Activated CD8-positive, alpha-beta memory T cell treated with anti-CD3 and anti-CD28 coated beads, Interleukin-2, amount 50 U/mL, for 1 hour (primary cell): ENCODE measurements around the gene NUTM2A.
"Not testable (repeated sequence)": the region's sequence is repeated elsewhere in the genome, so short reads cannot be mapped to it uniquely, and the experiment has no call there.

Experiments used
- DNase-seq: peaks from one replicate; pipeline ENCODE4 v3.0.0-alpha.2; 2020; ENCODE audit errors: extremely low read depth

Gene NUTM2A, protein sequence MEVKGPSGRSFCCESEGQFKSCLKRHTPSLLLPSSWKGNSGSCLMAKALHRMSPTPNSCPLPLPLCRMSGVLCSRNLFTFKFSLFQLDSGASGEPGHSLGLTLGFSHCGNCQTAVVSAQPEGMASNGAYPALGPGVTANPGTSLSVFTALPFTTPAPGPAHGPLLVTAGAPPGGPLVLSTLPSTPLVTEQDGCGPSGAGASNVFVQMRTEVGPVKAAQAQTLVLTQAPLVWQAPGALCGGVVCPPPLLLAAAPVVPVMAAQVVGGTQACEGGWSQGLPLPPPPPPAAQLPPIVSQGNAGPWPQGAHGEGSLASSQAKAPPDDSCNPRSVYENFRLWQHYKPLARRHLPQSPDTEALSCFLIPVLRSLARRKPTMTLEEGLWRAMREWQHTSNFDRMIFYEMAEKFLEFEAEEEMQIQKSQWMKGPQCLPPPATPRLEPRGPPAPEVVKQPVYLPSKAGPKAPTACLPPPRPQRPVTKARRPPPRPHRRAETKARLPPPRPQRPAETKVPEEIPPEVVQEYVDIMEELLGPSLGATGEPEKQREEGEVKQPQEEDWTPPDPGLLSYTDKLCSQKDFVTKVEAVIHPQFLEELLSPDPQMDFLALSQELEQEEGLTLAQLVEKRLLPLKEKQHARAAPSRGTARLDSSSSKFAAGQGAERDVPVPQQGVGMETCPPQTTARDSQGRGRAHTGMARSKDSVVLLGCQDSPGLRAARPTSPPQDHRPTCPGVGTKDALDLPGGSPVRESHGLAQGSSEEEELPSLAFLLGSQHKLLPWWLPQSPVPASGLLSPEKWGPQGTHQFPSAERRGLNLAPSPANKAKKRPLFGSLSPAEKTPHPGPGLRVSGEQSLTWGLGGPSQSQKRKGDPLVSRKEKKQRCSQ

DNA sequence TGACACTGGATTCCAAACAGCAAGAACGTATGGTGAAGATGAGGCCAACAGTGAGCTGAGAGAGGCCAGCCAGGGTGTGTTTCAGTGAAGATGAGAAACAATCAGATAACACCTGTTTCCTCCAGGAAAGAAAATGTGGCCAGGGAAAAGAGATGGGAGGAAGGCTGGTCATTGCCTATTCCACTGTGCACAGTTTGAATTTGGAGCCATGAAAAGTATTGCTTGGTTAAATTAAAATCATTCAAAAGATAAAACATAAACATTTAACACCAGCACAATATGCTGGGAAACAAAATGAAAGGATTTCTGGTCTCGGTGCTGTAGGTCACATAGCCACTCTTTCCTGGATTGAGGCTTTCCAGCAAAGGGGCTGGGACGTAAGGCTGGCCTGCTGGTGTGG is at the start of gene NUTM2A:
Gene NUTM2A, plus strand, starts transcription at position 301 of the 400 bp plus-strand sequence. CDS start 383 bp downstream, outside the sequence.
- not testable (repeated sequence) for DNase-seq

DNA sequence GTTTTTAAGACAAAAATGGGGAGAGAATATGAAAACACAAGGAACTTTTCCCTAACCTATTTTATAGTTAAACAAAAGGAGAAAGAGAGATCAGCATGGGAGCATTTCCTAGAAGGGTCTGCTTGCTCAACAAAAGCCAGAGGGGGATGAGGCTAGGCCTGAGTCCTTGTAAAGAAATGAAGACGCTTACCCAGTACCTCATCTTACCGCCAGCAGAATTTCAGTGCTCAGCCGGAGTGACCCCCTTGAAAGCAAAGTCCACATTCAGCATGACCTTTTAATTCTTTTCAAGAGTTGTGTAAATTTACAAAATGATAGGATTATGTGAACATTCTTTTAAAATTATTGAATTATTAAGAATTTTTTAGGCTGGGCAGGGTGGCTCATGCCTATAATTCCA is 47.7 kb upstream of the NUTM2A start:
- DNase-seq = not testable (repeated sequence)

DNA sequence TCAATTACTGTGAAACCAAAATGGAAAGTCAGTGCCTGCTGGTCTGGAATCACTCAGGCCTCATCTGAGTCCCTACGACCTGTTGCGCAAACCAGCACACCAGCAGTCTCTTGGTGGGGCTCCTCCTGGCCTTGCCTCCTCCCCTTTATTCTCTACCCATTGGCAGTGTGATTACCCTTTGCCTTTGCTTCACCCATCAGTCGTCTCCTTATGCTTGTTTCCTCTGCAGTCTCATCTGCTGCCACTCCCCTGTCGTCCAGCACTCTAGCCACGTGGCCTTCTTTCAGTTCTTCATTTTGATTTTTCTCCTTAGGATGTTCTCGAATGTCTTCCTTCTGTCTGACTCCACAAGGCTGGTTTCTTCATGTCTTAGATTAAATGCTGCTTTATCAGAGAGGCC is 40.8 kb upstream of the NUTM2A start:
- not testable (repeated sequence) for DNase-seq

DNA sequence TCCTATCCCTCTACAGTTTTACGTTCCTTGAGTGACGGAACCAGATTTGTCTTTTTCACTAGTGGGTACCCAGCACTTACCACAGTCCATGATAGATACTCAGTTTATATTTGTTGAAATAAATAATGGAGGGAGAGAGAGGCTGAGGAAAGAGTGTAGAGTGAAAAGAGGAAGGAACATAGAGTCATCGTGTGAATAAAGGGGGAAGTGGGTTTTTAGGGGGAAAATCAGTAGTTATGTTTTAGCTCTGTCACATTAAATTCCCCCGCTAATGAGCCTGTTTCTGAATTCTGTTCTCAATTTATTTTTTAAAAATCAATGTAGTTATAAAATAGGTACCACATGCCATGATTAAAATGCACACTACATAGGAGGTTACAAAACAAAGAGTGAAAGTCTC is 39.2 kb upstream of the NUTM2A start:
- not testable (repeated sequence) for DNase-seq

DNA sequence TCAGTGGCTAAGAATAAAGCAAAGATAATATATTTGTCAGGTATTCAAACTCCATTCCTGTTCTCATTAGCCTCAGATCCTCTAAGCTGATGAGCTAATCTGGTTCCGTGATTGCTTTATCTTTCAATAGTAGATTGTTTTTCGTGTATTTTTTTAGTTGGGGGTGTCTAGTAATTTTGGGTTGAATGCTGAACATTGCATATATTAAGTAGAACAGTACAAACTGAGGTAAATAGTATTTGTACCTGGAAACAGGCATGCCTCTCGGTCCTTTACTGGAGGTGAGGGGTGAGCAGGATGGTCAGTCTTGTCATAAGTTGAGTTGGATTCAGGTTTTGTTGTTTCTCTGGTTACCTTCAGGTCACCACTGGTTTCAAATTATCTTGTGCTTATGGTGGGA is 37.7 kb upstream of the NUTM2A start:
- DNase-seq = not testable (repeated sequence)

DNA sequence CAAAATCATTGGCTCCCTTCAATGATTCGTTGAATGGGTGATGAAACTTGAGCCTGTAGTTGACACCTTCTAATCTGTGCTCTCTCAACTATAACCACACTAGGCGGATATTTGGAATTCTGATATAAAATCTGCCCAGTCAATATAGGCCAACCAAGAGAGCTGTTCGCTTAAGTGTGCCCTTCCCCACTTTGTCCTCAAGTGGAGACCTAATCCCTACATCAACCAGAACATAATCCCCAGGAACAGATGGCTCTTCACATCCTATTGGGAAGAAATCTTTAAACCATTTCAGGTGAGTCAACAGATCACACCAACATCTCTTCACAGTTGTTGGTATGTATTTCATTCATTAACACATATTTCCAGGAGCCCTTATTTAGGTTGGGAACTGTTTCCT is 33.4 kb upstream of the NUTM2A start:
- not testable (repeated sequence) for DNase-seq

DNA sequence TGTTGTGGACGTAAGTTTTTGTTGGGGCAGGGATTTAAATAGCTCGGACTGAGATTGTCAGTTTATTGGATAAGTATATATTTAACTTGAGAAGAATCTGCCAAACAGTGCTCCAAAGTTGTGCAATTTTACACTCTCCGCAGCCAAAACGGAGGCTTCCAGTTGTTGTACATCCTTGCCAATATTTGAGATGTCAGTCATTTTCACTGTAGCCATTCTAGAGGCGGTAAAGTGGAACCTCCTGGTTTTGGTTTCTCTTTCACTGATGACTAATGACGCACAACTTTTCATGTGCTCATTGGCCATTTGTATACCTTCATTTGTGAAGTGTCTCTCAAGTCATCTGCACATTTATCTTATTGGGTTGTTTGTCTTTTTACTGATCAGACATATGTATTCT is 24.3 kb upstream of the NUTM2A start:
- not testable (repeated sequence) for DNase-seq

DNA sequence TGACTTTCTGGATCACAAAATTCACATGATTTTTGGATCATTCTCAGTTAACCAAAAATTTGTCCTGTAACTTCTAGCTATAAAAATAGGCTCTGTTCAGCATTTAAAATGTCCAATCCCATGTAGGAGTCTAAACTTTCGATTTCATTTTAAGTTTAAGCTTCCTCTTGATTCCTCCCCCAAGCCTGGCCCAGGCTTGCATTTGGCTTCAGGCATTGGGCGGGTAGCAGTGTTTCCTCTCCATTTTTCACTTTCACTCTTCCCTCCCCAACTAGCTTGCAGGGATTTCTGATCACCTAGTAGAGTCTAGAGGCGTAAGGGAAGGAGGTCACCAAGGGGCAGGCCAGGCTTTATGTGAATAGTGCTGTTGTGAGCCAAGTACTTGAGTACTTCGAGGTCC is 20.4 kb upstream of the NUTM2A start:
- DNase-seq = not testable (repeated sequence)

DNA sequence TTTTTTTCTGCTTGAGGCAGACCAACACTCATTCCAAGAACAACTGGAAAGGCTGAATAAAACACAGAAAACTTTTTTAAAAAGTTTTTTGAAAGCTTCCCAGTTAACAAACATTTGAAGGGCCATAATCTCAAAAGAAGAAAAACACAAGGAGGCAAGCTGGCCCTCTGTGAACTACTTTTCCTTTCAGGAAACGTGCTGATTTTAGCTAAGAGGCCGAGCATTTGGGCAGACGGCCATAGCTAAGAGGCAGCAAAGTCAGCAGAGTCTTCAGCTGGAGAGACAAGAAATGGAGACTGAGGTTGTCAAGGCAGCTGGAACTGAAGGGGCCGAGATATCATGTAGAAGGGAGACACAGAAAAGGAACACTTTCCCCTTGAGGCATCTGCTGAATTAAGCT is 18.3 kb upstream of the NUTM2A start:
- not testable (repeated sequence) for DNase-seq

DNA sequence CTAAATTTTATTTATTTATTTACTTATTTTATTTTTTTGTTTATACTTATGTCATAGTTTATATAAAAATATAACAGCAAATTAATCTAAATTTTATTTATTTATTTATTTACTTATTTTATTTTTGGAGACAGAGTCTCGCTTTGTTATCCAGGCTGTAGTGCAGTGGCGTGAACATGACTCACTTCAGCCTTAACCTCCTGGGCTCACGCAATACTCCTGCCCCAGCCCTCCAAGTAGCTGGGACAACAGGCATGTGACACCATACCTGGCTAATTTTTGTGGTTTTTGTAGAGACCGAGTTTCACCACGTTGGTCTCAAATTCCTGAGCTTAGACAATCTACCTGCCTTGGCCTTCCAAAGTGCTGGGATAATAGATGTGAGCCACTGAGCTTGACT is 14.9 kb upstream of the NUTM2A start:
- not testable (repeated sequence) for DNase-seq

DNA sequence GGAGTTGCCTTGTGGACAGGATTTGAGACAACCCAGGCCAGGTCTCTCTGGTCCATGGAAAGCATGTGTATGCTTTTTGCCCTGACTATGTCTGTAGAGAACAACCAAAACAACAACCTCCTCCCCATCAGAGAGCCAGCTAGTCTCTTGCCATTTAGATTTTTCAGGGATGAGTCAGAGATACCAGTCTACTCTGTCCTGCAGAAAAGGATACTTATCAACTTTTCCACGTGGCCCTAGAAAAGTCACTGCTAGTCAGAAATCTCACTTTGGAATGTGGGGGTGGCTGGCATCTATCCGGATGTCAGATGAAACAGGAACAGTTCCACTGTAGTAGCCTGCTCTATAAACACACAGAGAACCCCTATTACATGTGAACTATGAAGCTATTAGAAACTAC is 13.4 kb upstream of the NUTM2A start:
- not testable (repeated sequence) for DNase-seq

DNA sequence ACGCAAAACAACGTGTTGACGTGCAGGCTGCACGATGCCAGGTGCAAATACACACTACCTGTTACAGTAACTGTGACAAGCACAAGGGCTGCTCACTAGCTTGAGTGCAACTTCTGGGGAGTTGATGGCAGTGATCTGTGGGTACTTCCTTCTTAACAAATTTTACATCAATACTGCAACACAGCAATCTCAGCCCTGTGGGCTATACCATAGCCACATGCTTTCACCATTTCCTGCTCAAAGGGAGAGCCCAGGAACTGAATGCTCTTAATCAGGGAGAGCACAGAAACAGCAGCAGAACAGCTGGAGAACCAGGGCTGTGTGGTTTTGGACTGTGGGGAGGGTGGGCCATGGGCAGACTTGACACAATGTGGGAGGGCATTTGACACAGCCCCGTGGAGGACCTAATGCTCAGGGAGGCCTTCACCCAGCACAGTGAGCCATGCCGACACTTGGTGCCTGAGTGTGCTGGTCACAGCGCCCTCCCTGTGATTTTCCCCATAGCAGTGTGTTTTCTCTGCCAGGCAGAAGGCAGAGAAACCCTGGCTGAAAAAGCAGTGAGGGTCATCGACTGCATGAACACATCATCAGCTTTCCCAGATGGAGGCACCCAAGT is 12.0 kb upstream of the NUTM2A start:
- DNase-seq = not testable (repeated sequence)

DNA sequence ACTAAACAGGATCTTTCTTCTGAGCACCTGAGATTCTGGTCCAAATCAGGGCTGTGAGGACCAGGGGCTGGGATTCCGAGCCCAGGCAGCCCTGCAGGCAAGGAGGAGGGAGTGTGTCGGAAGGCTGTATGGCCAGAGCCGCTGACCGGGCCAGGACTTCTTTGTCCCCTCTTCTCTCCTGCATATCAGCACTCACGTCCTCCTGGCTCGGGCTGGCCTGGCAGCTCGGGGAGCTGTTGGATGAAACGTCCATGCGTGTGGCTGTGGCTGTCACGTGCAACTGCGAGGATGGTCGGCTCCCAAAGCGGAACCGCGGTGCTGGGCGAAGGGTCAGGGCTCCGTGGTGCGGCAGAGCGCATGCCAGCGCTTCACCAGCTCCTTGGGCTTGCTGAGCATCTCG is 11.4 kb upstream of the NUTM2A start:
- DNase-seq = not testable (repeated sequence)

DNA sequence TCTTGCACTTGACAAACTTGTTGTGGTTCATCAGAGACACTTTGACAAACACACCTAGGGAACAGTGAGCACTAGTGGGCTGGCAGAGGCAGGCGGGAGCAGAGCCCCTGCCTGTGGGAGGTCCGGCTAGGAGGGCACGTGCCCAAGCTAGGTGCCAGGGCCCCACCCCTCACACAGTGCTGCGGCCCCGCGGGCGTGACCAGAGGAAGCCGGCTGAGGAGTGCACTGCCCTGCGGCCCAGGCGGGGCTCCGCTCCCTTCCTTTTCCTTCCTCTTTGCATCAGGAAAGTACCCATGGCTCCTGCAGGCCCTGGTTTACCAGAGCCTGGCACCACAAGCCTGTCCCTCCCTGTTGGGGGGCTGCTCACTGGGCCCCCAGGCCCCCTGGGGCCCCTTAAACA is 9.1 kb upstream of the NUTM2A start:
- DNase-seq = not testable (repeated sequence)

DNA sequence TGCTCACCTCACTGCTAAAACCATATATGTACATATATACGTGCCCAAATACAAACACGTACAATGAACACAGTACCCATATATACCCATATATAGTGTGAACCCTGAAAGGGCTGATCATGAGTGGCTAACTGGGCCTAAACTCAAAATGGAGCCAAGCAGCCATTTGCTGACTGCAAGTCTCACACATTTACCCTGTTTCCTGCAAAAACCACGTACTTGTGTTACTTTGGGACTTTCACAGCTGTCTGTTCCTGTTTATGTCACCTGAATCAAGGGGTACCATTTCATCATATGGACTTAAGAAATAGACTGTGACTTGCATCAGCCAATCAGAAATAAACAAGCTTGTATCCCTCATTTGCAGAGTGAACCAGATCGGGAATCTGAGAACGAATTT is 5.9 kb upstream of the NUTM2A start:
- not testable (repeated sequence) for DNase-seq

DNA sequence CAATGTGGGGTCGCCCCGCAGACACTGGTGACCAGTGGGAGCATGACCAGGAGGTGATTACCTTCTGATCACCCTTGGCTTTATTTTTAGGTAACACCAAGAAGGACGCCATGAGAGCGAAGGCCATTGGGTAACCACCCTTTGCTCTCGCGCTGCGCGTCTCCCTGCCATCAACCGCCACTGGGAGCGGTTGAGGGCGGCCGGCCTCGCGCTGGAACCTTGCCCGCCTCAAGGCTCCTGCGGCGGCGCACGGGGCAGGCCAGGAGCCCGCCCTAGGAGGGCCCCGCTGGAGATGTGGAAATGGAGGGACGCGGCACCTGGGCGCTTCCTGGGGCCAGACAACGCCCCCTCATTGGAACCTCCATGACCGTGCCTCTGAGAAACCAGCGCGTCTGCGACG is 2.5 kb upstream of the NUTM2A start:
- not testable (repeated sequence) for DNase-seq

DNA sequence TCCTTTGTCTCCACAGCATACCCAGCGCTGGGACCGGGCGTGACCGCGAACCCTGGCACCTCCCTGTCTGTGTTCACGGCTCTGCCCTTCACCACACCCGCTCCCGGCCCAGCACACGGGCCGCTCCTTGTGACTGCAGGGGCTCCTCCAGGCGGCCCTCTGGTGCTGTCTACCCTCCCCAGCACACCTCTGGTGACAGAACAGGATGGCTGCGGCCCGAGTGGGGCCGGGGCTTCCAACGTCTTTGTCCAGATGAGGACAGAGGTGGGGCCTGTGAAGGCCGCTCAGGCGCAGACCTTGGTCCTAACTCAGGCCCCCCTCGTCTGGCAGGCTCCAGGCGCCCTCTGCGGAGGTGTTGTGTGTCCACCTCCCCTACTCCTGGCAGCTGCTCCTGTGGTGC is 3.0 kb downstream of the NUTM2A start:
- not testable (repeated sequence) for DNase-seq

DNA sequence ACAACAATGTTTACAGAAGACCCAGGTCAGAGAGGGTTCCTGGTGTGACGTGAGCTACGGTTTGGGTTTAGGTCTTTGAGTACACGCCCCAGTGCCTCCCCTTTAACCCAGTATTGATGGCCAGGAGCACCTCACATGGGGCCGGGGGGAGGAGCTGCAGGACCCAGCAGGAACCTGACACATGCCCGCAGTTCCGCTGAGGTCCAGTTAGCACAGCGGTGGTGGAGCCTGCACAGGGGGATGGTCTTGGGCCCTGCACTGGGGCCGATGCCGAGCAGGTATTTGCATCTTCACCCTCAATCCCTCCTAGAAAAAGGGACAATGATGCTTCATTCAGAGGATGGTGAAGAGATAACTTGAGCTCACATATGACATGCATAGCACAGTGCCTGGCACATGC is 4.0 kb downstream of the NUTM2A start:
- DNase-seq = not testable (repeated sequence)

DNA sequence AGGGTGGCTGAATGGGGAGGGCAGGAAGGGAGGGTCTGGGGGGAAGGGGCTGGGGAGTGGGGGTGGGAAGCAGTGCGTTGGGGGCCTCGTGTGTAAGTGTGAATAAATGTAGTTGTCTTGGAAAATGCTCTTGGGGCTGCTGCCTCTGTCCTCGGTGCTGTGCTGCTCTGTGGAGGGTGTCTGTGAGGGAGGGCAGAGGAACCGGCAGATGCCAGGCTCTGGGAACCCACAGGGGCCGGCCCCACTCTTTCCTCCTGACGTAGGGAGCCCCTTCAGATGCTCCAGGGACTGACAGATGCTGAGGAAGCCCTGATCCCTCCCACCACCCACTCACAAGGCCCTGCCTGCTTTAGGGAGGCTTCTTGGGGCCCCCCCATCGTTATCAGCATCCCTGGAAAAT is 9.6 kb downstream of the NUTM2A start:
- not testable (repeated sequence) for DNase-seq

DNA sequence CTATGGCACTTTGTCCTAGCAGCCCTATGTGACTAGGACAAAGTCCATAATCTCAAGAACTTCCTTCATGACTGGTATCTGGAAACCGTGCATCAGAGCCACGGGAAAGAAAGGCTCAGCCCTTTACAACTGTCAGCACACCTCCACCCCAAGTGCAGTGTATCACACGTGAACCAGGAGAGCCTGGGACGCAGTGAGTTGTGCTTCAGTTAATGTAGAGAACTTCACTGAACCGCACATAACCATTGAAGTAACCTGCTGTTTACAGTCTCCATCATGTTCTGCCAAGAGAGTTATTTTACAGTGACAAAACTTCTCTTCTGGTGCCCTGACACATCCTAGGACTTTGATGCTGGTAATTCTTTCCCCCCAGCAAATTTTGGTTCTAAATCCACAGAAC is 12.0 kb downstream of the NUTM2A start:
- DNase-seq = not testable (repeated sequence)

DNA sequence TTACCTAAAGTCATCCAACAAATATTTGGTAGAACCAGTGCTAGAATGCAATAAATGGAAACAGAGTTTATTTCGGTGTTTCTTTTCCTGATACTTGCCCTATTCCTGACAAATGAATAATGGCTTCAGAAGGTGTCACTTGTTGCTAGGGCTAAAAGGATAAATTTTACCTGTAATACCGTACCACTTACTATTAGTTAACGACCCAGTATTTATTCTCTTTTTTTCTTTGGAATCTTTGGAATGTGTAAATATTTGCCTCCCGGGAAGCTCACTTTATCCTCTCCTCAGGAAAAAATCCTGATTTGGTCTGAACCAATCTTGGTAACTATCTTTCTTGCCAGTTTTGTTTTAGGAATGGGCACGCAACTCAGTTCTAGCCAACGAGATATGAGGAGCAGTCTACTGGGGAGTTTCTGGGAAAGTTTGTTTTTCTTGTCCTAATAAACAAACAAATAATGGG is 14.1 kb downstream of the NUTM2A start:
- not testable (repeated sequence) for DNase-seq

DNA sequence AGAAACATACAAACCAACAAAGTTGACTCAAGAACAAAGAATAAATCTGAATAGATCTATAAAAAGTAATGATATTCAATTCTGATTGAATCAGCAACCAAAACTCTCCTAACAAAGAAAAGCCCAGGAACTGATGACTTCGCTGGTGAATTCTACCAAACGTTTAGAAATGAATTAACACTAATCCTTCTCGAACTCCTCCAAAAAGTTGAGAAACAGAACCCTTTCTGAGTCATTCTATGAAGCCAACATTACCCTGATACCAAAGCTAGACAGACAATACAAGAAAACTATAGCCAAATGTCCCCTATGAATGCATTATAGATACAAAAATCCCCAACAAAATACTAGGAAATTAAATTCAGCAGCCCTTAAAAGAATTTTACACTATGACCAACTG is 16.9 kb downstream of the NUTM2A start:
- DNase-seq = not testable (repeated sequence)
